GM21786 (cell line): Measurements from ENCODE around the gene ZNF653.

Experiments used
- ATAC-seq: cut with Tn5 transposase; IDR thresholded peaks from one replicate; pipeline ENCODE4 v1.9.1; 2021; ENCODE audit not compliant: unreplicated experiment

ZNF653 gene, protein sequence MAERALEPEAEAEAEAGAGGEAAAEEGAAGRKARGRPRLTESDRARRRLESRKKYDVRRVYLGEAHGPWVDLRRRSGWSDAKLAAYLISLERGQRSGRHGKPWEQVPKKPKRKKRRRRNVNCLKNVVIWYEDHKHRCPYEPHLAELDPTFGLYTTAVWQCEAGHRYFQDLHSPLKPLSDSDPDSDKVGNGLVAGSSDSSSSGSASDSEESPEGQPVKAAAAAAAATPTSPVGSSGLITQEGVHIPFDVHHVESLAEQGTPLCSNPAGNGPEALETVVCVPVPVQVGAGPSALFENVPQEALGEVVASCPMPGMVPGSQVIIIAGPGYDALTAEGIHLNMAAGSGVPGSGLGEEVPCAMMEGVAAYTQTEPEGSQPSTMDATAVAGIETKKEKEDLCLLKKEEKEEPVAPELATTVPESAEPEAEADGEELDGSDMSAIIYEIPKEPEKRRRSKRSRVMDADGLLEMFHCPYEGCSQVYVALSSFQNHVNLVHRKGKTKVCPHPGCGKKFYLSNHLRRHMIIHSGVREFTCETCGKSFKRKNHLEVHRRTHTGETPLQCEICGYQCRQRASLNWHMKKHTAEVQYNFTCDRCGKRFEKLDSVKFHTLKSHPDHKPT

GRCh38 chr19:11505504-11506100, at the start of gene ZNF653:
ZNF653 (minus strand) TSS chr19:11505839; CDS start chr19:11505786, 53 bp downstream.
- peak; percentile 47 for ATAC-seq

DNA sequence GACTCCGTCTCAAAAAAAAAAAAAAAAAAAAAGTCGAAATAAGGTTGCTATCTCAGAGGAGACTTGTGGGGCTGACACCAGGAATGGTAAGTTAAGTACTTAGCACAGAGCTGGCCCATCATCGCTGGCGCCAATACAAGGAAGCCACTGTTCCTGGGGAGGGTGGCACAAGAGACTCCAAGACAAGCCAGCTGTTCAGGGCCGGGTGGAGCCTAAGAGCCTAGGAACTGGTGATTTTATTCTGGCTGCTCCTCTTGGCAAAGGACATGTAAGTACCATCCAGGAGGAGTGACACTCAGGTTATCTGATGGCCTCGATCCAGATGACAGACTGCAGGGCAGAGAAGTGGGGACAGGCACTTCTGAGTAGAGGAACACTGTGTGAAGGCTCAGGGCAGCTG, 49.6 kb upstream of the ZNF653 start:
- no peak for ATAC-seq

GRCh38 chr19:11554160-11554559, 48.5 kb upstream of the ZNF653 start:
- no peak for ATAC-seq

DNA sequence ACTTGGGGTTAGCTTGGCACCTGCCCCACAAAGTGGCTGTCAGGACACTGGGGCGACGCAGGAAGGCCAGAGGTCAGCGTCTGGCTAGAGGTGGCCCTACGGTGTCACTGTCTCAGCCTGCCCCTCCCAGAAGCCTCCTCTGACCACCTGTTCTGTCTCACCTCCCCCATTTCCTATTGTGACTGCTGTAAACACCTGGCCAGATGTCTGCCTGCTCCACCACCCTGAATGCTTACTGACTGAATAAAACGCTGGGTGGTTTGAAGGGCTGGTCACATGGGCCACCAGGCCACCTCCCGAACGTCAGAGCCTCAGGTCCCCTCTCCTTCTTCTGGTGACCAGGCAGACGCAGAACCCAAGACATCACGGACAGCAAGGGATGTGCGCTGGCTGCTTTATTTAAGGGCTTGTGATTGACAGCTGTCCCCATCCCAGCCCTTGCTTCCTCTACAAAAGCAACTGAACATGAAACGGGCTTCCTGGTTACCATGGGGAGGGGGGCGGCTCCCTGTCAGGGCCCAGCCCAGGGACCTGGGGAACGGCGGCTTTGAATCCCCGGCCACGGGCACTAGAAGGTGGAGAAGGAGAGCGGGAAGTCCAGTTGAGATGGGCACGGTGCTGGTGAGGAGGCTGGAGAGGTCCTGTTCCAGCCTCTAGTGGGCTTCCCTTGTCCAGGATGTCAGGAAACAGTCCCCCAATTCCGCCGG, 47.2 kb upstream of the ZNF653 start:
- no peak for ATAC-seq

DNA sequence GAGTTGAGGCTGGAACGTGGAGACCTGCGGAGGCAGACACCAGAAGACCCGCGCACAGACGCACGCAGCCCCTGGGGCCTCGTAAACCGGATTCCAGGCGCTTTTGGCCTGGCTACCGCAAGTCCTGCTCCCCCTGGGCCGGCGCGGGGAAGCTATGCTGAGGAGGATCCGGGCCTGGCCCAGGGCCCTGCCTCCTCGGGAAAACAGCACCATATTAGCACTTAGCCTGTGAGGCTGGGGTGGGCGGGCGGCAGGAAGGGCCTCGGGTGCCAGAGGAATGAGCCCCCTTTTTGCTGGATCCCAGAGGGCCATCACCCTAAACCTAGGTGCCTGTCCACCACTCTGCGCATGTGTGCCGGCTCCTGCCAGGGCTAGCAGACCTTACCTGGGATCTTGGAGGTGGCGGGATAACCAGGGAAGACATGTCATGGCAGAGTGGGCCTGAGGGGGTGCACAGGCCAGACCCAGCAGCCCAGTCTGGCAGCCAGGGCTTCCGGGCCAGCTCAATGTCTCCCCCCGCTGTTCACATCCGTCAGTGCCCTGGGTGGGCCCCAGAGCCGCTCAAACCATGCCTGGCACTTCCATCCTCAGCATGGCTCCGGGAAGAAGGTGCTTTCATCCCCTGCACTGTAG, 46.1 kb upstream of the ZNF653 start:
- ATAC-seq = no peak

DNA sequence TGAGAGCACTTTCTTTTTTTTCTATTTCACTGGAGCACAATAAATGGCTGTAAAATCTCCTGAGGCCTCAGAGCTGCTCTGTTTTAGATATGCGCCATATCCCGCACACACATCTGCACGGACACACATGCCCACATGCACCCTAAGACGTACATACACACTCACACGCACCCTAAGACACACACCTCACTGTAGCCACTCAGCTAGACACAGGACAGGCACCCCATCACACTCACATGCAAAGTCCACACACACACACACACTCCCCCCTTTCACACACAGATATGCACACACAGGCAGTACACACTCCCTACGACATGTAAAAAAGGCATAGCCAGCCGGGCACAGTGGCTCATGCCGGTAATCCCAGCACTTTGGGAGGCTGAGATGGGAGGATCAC, 44.6 kb upstream of the ZNF653 start:
- ATAC-seq = no peak

DNA sequence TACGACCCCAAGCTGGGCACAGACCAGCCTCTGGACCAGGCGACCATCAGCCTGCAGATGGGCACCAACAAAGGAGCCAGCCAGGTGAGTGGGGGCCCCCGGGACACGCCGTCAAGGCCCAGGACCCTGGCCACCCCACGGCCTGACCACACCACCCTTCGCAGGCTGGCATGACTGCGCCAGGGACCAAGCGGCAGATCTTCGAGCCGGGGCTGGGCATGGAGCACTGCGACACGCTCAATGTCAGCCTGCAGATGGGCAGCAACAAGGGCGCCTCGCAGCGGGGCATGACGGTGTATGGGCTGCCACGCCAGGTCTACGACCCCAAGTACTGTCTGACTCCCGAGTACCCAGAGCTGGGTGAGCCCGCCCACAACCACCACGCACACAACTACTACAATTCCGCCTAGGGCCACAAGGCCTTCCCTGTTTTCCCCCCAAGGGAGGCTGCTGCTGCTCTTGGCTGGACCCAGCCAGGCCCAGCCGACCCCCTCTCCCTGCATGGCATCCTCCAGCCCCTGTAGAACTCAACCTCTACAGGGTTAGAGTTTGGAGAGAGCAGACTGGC, 43.8 kb upstream of the ZNF653 start:
- ATAC-seq = no peak

DNA sequence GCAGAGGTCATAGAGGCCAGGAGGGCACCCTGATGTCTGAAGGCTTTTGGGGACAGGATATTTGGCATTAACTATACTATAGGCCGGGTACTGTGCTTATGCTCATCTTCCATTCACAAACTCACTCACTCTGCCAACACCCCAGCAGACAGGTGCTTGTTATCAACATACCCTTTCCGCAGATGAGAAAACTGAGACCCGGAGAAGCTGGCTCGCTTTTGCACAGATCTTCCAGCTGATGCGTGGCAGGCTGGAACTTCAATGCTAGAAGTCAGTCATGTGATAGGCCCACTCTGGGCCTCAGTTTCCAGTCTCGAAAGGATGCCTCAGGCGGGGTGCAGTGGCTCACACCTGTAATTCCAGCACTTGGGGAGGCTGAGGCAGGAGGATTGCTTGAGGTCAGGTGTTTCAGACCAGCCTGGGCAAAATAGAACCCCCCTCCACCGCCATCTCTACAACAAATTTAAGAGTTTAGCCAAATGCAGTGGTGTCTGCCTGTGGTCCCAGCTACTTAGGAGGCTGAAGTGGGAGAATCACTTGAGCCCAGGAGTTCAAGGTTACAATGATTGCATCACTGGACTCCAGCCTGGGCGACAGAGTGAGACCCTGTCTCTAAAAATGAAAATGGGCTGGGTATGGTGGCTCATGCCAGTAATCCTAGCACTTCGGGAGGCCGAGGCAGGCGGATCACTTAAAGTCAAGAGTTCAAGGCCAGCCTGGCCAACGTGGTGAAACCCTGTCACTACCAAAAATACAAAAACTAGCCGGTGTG, 42.5 kb upstream of the ZNF653 start:
- ATAC-seq = no peak

GRCh38 chr19:11541238-11541637, 35.6 kb upstream of the ZNF653 start:
- ATAC-seq = no peak

GRCh38 chr19:11540645-11541044, 35.0 kb upstream of the ZNF653 start:
- no peak for ATAC-seq

- no peak for ATAC-seq
Measured at GRCh38 chr19:11539495-11540365, 34.1 kb upstream of the ZNF653 start.

GRCh38 chr19:11538232-11539036, 32.8 kb upstream of the ZNF653 start, which contains the start of gene CNN1:
CNN1 (plus strand) TSS chr19:11538851; CDS start chr19:11538928, 77 bp downstream.
- no peak for ATAC-seq

- ATAC-seq = no peak
Measured at GRCh38 chr19:11535792-11536595, 30.4 kb upstream of the ZNF653 start.

DNA sequence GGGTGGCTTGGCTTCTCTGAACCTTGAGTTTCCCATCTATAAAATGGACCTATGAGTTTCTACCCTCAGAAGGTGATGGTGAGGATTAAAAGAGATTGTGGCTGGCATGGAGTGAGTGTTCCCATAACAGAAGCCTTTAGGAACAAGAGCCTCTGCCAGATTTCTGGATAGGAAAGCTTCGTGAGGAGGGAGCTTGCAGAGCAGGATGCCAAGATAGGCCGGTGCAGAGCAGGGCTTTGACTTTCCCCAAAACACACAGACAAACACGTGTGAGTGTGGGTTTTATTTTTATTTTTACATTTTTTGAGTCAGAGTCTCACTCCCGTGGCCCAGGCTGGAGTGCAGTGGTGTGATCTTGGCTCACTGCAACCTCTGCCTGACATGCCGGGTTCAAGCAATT, 29.3 kb upstream of the ZNF653 start:
- no peak for ATAC-seq

DNA sequence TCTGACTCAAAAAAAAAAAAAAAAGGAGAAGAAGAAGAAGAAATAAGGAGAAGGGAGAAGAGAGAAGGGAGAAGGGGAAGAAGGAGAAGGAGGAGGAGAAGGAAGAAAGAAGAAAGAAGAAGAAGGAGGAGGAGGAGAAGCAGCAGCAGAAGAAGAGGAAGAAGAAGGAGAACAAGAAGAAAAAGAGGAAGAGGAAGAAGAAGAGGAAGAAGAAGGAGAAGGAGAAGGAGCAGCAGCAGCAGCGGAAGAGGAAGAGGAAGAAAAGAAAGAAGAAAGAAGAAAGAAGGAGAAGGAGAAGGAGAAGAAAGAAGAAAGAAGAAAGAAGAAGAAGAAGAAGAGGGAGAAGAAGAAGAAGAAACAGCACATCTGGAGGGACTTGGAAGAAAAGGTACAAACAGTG, 28.9 kb upstream of the ZNF653 start:
- ATAC-seq = no peak

GRCh38 chr19:11530432-11530831, 24.8 kb upstream of the ZNF653 start:
- no peak for ATAC-seq
